ENCODE measurements around the gene SORL1-AS1.

GRCh38 chr11:121485216-121485615 is 32.4 kb upstream of the SORL1-AS1 start:
- no peak for TF ChIP-seq TAF1 (IDR thresholded peaks at IDR 0.05; ENCODE audit: low read depth, low read length)
- TF ChIP-seq POLR2A (IDR thresholded peaks at IDR 0.05; ENCODE audit: low read depth, low read length): no peak
- no peak for TF ChIP-seq POLR2AphosphoS5 (IDR thresholded peaks at IDR 0.05; ENCODE audit: low read depth, low read length)
- TF ChIP-seq PAX5 (IDR thresholded peaks at IDR 0.05; ENCODE audit: insufficient read depth, low read length, severe bottlenecking): no peak
- TF ChIP-seq SPI1 (IDR thresholded peaks at IDR 0.05; ENCODE audit: low read depth, low read length): no peak
- TF ChIP-seq POU2F2 (IDR thresholded peaks at IDR 0.05; ENCODE audit: low read depth, low read length): no peak

Data from GM12891 (cell line).